Left ventricle myocardium inferior (tissue), 1 donor: ENCODE data around the gene HSFX3. TPM values are rescaled to one million over a fixed set of nuclear protein-coding genes. Genes with fewer than 3 reads are reported as not detected.
"Not testable (repeated sequence)": the region's sequence is repeated elsewhere in the genome, so short reads cannot be mapped to it uniquely, and the experiment has no call there.

ENCODE experiments used
- DNase-seq: peaks from one replicate; pipeline ENCODE4 v3.0.0-alpha.2; 2020
- H3K27ac ChIP-seq: fragments of 200-600 bp; replicated peaks from 2 replicates; pipeline ENCODE4 v1.8.0; 2021
- H3K27me3 ChIP-seq: fragments of 200-600 bp; 2 replicates; pipeline ENCODE4 v1.8.0; 2021; ENCODE audit warnings: low read depth
- H3K36me3 ChIP-seq: fragments of 200-600 bp; 2 replicates; pipeline ENCODE4 v1.8.0; 2021
- H3K4me1 ChIP-seq: fragments of 200-600 bp; 2 replicates; pipeline ENCODE4 v1.8.0; 2021
- H3K4me3 ChIP-seq: fragments of 200-600 bp; 2 replicates; pipeline ENCODE4 v1.8.0; 2021; ENCODE audit warnings: mild to moderate bottlenecking, moderate library complexity
- H3K9me3 ChIP-seq: fragments of 200-600 bp; replicated peaks from 2 replicates; pipeline ENCODE4 v1.8.0; 2021
- intact Hi-C: fragments of 100-400 bp; cut with micrococcal nuclease; formaldehyde crosslinking; loops from one replicate; pipeline ENCODE4 v1.11.0; 2022
- total RNA-seq: library from RNA; stranded (reverse); fragmentation: NEBNext Ultra II Directional; extraction: Animal tissue kit (Norgen Biotek cat#: 25700); gene quantifications from one replicate; pipeline ENCODE4 v1.2.1, GENCODE V29; 2021
- TF ChIP-seq, protein P1 (sequence below): fragments of 200-600 bp; IDR thresholded peaks from 2 replicates; pipeline ENCODE4 v1.8.0; 2021; ENCODE audit warnings: antibody characterized with exemption, mild to moderate bottlenecking, borderline replicate concordance
- donor health status: DM: no; HTN: yes; CAD: no; lungs with severe emphysema.

Gene HSFX3
- total RNA-seq, 1 donor from 2014 or later, result 0.25 TPM

DNA sequence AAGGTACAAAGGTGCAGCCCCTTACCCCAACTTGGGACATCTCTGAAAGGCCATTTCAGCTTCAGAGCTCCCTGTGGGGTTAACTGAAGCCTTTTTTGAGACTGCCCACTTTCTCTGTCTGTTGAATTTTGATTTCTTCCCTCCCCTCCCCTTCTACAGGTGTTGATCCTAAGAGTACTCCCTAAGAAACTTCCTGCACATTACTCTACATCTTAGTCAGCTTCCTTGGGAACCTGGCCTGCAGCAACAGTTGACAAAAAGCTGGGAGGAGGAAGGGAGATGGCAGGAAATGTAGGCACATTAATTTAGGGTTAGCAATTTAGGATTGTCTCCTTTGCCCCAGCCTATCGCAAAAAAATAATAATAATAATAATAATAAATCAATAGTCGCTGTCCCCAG, 43.4 kb downstream of the HSFX3 start:
- DNase-seq, result no peak
- intact Hi-C loops, result no loop called here
- Histone ChIP-seq H3K4me3 (no peak overlapping the region), H3K36me3 (peaks cover 5% of the 10 kb centered on the region), H3K9me3 (no peaks in the 10 kb centered on the region), H3K4me1 (peaks cover 16% of the 10 kb centered on the region), H3K27me3 (no peaks in the 10 kb centered on the region), H3K27ac (no peak overlapping the region)
- TF ChIP-seq, protein P1, sequence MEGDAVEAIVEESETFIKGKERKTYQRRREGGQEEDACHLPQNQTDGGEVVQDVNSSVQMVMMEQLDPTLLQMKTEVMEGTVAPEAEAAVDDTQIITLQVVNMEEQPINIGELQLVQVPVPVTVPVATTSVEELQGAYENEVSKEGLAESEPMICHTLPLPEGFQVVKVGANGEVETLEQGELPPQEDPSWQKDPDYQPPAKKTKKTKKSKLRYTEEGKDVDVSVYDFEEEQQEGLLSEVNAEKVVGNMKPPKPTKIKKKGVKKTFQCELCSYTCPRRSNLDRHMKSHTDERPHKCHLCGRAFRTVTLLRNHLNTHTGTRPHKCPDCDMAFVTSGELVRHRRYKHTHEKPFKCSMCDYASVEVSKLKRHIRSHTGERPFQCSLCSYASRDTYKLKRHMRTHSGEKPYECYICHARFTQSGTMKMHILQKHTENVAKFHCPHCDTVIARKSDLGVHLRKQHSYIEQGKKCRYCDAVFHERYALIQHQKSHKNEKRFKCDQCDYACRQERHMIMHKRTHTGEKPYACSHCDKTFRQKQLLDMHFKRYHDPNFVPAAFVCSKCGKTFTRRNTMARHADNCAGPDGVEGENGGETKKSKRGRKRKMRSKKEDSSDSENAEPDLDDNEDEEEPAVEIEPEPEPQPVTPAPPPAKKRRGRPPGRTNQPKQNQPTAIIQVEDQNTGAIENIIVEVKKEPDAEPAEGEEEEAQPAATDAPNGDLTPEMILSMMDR, result no peak

DNA sequence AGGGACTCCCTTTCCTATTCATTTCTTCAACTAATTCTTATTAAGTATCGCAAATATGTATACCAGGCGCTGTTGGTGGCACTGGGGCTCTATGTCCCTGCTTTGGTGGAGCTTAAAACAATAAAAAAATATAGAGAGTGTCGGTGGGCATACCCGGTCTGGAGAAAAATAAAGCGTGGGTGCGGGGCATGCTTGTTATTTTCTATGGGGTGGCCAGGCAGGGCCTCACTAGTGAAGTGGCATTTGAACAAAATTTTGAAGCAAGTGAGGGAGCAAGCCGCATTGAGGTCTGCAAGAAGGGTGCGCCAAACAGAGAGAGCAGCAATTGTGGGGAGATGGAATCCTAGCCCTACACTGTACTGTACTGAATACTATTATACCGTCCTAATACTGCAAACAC, 44.1 kb downstream of the HSFX3 start:
- no peak for DNase-seq
- Histone ChIP-seq H3K27ac (peak overlapping the region; percentile 91), H3K4me3 (peak overlapping the region; percentile 78), H3K27me3 (no peaks in the 10 kb centered on the region), H3K4me1 (peaks cover 16% of the 10 kb centered on the region), H3K9me3 (no peaks in the 10 kb centered on the region), H3K36me3 (peaks cover 8% of the 10 kb centered on the region)
- TF ChIP-seq, protein P1, result no peak
- intact Hi-C loops, result no loop called here

DNA sequence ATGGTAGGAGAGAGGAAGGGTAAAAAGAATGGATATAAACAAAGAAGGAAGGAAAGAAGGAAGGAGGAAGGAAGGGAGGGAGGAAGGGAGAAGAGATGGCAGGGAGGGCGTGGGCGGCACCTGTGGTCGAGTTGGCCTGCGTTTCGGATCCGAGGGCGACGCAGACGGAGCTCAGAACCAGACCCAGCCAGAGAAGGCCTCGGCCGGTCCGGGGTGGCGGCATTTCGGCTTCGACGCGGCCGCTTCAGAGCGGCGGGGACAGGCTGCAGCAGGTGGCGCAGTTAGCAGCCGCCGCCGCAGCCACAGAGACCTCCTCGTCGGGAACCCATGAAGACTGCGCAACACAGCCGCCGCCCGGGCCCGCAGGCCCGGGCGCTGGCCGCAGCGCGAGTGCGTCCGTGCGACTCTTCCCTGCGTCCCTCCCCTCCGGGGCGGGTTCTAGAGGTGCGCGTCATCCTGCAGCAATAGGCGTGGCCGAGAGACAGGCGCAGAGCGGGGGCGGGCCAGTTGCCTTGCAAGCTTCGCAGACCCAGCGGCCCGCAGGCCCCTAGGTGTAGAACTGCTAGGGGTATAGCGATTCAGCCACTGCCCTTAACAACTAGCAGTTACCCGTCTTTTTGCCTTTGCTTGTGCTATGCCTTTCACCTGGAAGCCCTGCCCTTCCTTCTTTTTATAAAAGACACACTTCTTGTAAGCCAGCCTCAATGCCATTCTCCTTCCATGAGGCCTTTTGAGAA, 44.6 kb downstream of the HSFX3 start, which contains the start of gene IDS:
Gene IDS, minus strand, starts transcription at position 392 of the 737 bp plus-strand sequence. Its CDS starts 169 bp downstream, at position 223.
- H3K4me3 ChIP-seq, result peak within 1 kb of the TSS; percentile 78
- intact Hi-C loops, result no loop called here
- TF ChIP-seq, protein P1, result no peak
- peaks cover 16% of the 10 kb centered on the region for H3K4me1 ChIP-seq
- DNase-seq, result peak; percentile 90
- H3K27me3 ChIP-seq, result no peaks in the 10 kb centered on the region
- H3K36me3 ChIP-seq, result peaks cover 14% of the 10 kb centered on the region
- H3K9me3 ChIP-seq, result no peaks in the 10 kb centered on the region
- peak within 1 kb of the TSS; percentile 91 for H3K27ac ChIP-seq

DNA sequence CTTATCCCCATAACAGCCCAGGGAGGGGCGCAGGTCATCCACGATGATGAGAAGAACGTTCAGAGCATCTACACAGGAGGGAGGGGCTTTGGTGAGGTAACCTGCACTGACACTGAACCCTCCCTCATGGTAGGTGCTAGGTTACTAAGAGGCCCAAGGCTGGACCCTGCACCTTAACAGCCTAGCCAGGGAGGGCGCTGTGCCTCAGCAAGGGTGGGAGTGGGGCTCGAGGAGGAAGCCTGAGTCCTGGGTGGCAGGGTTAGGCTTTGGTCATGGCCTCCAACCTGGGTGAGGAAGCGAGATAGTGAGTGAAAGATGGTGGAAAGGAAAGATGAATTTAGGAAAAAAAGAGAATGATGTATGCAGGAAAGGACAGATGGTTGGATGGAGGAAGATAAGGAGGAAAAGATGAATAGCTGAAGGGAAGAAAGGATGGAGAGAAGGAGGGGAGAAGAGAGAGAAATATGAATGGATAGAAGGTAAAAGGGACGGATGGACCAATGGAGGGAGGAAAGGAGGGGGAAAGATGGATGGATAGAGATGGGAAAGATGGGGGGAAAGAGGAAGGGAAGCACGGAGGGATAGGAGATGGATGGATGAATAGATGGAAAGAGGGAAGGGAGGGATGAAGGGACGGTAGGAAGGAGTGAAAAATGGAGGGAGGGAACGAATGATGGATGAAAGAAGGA, 45.4 kb downstream of the HSFX3 start:
- TF ChIP-seq, protein P1, result peak; percentile 15
- no peaks in the 10 kb centered on the region for H3K27me3 ChIP-seq
- intact Hi-C loops, result no loop called here
- H3K9me3 ChIP-seq, result no peaks in the 10 kb centered on the region
- peak overlapping the region; percentile 78 for H3K4me3 ChIP-seq
- no peak for DNase-seq
- H3K4me1 ChIP-seq, result peaks cover 16% of the 10 kb centered on the region
- H3K27ac ChIP-seq, result peak overlapping the region; percentile 91
- peaks cover 17% of the 10 kb centered on the region for H3K36me3 ChIP-seq

DNA sequence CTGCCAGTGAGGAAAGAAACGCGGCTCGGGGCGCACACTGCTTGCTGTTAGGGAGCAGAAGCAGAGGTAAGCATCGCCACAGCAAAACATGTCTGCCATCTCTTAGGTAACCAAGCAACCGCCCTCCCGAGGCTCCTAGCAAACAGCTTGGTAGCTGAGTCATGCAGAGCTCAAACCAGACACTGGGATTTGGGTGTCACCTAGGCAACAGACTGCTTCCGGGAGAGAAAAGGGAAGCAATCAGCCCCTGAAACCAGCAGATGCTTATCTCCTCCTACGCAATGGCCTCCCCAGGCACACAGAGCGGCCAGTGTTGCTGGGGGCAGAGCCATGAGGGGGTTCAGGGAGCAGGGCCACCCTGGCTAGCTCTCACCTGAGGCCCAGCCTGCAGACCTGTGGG, 46.3 kb downstream of the HSFX3 start:
- DNase-seq, H3K27me3 ChIP-seq, intact Hi-C loops, H3K9me3 ChIP-seq: not testable (repeated sequence)
- peak overlapping the region; percentile 78 for H3K4me3 ChIP-seq
- H3K27ac ChIP-seq, result peak overlapping the region; percentile 36
- peaks cover 24% of the 10 kb centered on the region for H3K36me3 ChIP-seq
- H3K4me1 ChIP-seq, result peaks cover 16% of the 10 kb centered on the region

DNA sequence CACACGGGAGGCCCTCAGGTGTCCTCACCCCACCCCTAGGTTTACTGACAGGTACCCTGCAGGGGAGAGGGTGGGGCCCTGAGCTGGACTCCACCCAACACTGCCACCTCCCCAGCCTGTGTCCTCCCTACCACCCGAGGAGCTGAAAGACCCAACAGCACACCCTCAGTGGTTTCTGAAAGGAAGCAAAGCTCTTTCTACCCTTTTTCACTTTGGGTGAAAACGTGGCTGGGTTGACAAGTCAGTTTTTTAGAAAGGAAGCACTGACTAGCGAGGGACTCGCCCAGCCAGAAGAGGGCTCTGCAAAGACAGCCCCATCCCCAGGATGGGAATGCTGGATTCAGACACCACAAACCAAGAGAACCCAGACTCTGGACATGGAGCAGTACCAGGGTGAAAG, 46.8 kb downstream of the HSFX3 start:
- H3K27ac ChIP-seq, DNase-seq, intact Hi-C loops: not testable (repeated sequence)

More for the DNA sequence above, 46.8 kb downstream of the HSFX3 start:
- not testable (repeated sequence) for H3K4me3 ChIP-seq, H3K9me3 ChIP-seq, H3K27me3 ChIP-seq
- Histone ChIP-seq H3K4me1 (peaks cover 16% of the 10 kb centered on the region), H3K36me3 (peaks cover 29% of the 10 kb centered on the region)
